HG02623 (cell line): ENCODE results near the gene CADM4.
"Not testable (repeated sequence)": the region's sequence is repeated elsewhere in the genome, so short reads cannot be mapped to it uniquely, and the experiment has no call there.

Experiments used
- ATAC-seq: cut with Tn5 transposase; IDR thresholded peaks from one replicate; pipeline ENCODE4 v1.9.1; 2021; ENCODE audit warnings: moderate library complexity; ENCODE audit not compliant: unreplicated experiment

CADM4 gene, protein sequence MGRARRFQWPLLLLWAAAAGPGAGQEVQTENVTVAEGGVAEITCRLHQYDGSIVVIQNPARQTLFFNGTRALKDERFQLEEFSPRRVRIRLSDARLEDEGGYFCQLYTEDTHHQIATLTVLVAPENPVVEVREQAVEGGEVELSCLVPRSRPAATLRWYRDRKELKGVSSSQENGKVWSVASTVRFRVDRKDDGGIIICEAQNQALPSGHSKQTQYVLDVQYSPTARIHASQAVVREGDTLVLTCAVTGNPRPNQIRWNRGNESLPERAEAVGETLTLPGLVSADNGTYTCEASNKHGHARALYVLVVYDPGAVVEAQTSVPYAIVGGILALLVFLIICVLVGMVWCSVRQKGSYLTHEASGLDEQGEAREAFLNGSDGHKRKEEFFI

DNA sequence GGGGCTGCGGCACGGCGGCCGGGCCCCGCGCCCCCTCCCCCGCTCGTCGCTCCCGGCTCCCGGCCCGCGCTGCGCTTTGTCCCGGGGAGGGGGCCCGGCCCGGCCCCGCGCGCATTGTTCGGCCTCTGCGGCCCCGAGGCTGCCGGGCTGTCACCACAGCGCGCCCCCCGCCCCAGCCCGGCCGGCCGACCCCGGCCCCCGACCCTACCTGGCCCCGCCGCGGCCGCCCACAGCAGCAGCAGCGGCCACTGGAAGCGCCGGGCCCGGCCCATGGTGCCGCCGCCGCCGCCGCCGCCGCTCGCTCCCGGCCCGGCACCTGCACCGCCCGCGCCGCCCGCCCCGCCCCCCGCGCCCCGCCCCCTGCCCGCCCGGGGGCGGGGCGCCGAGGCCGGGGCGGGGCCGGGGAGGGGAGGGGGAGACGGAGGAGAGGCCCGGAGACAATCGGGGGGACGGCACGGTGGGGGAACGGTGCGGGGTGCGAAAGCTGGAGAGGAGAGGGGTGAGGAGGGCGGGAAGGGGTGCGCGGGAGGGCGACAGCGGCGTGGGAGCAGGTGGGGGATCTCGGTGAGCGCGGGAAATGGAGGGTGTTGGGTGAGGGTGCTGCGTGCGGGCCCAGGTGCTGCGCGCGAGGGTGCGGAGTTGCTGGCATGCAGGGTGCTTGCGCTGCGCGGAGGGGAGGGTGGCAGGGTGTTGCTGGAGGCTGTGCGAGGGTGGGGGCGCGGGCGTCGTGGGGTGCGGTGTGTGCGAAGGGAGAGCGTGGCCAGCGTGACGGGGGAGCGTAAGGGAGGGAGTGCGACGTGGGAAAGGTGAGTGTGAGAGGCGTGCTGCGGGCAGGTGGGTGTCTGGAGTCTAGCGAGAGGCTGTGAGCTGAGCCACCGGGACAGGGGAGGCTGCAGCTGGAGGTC lies at the start of gene CADM4:
Gene CADM4, minus strand, starts transcription at position 332 of the 905 bp plus-strand sequence. Its CDS starts 60 bp downstream, at position 272.
- no peak for ATAC-seq

DNA sequence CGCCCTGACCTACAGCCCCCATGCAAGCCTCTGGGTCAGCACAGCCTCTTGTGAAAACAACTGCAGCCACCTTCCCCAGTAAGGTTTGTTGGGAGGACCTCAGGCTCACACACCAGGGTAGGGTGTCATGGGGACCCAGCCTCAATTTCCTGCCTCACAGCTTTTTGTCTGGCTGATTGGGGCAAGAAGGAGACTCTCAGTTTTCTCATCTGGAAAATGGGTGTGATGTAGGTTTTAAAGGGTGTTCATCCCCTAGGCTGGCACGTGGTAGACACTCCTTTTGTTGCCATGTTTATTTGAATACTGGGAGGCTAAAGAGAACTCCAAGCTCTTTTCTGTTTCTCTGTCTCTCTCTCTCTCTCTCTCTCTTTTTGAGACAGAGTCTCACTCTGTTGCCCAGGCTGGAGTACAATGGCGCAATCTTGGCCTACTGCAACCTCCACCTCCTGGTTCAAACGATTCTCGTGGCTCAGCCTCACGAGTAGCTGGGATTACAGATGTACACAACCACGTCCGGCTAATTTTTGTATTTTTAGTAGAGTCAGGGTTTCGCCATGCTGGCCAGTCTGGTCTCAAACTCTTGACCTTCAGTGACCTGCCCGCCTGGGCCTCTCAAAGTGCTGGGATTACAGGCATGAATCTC lies 48.5 kb upstream of the CADM4 start:
- no peak for ATAC-seq

DNA sequence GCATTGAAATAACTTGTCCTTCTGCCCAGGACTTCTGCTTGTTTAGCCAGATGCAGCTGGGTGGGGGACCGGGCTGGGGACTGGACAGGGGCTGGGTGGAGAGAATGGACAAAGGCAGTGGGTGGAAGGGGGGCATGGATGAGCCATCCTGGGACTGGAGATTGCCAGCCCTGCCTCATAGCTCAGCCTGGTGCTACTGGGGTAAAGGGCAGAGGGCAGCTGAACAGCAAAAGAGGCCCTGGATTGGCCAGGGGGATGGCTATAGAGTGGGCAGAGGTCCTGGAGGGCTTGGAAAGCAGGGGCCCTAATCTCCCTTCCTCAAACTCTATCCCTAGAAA lies 48.0 kb upstream of the CADM4 start:
- no peak for ATAC-seq

DNA sequence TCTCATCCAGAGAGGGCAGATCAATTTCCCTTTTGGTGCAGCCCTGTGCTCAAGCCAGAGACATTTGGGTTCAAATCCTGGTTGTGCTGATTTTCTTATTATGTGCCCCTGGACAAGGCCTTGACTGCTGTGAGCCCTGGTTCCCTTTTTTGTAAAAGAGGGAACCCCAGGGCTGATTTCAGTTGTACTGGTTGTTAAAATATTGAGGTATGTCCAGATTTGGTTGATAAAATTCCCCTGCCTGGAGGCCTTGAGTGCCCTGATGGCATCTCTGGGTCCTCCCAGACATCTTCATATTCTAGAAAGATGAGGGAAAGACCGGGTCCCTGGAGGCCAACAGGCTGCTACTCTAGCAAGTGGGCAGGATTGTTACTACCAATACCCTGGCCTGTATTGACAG lies 44.7 kb upstream of the CADM4 start:
- no peak for ATAC-seq

DNA sequence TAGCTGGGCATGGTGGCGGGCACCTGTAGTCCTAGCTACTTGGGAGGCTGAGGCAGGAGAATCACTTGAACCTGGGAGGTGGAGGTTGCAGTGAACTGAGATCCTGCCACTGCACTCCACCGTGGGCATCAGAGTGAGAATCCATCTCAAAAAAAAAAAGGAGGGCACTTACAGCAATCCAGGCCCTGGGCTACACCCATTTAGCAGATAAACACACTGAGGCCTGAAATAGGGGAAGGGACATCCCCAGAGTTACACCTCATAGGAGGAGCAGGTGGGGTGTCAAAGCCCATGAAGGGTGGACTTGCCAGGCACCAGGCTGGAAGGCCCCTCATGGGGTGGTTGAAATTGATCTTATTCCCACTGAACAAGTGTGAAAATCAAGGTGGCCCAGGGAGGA lies 44.3 kb upstream of the CADM4 start:
- ATAC-seq: no peak

DNA sequence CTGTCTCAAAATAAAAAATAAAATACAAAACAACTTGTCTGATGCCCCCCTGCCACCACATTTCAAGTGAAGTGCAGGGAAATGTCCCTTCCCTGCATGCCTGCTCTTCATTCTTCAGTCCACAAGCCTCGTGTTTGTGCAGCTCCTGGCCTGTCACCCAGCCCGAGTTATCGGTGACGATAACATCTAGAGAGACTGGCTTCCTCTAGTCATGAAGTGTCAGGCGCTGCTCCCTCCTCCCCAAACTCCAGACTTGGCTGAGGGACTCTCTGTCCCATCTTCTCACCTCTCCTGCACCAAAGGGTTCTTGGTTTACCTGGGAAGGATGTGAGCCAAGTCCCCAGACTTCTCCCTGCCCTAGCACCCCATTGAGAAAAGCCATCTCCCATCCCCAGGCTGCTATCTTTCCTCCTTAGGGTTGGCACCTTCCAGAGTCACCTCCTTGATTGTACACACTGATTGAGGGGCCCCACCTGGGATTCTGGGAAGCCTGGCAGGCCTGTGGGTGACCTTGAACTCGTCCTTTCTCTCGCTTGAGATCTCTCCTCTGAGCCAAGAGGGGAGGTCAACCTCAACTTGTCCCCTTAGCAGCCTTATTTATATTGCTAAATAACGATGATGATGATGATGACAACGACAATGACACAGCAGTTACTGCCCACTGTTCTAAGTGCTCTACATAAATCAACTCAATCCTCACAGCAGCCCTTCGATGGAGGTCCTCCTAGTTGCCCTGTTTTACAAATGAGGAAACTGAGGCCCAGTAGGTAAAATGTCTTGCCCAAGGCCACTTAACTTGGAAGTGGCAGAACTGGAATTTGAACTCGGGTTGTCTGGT lies 43.4 kb upstream of the CADM4 start:
- no peak for ATAC-seq

DNA sequence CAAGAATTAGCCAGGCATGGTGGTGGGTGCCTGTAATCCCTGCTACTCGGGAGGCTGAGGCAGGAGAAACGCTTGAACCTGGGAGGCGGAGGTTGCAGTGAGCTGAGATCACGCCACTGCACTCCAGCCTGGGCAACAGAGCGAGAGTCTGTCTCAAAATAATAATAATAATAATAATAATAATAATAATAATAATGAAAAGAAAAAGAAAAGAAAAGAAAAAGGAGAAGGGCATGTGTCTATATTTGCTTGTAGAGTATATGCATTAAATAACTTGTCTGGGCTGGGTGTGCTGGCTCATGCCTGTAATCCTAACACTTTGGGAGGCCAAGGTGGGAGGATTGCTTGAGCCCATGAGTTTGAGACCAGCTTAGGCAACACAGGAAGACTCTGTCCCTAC lies 42.6 kb upstream of the CADM4 start:
- ATAC-seq: not testable (repeated sequence)

DNA sequence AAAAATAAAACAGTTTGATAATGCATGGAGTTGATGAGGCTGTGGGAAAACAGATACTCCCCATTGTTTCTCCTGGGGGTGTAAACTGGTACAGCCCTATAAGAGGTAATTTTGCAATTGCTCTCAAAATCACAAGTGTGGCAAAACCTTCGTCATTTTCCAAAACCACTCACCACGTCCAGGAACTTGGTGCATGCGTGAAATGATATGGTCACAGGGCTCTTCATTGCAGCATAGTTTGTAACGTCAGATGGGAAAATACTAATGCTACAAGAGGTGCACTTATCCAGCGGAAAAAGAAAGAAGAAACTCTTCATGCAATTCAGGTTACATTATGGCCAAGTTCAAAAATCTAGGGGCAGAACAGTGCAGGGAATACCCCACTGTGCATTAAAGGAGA lies 42.2 kb upstream of the CADM4 start:
- no peak for ATAC-seq

DNA sequence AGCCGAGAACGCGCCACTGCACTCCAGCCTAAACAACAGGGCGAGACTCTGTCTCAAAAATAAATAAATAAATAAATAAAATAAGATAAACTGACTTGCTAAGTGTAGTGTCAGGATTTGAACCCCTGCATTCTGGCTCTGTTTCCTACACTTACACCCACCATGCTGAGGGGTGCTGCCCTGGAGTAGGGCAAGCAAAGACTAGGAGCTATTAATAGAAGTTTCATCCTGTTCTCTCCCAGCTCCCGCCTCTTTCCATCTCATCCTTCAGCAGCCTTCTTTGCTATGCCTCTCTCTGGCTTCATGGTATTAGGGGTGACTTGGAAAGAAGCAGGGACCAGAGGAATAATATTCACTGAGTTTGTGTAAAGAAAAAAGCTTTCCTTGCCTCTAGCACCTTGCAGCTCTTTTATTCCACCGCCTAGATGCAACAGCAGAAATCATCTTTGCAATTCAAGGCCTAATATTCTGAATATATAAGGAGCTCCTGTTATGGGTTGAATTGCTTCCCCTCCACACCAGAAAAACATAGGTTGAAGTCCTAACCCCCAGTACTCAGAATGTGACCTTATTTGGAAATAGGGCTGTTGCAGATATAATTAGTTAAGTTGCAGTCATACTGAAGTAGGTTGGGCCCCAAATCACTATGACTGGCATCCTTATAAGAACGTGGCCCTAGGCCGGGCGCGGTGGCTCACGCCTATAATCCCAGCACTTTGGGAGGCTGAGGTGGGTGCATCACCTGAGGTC lies 39.0 kb upstream of the CADM4 start:
- no peak for ATAC-seq

DNA sequence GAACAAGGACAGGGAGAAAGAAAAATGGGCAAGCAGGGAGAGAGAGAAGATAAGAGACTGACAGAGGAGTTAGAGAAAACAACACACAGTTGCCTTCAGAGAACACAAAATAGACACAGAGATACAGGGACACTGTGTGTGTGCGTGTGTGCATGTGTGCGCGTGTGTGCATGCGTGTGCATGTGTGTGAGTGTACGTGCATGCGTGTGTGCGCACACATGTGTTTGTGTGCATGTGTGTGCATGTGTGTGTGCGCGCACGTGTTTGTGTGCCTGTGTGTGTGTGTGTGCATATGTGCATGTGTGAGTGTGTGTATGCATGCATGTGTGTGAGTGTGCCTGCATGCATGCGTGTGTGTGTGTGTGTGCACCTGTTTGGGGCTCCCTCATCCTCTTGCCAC lies 36.3 kb upstream of the CADM4 start:
- no peak for ATAC-seq

DNA sequence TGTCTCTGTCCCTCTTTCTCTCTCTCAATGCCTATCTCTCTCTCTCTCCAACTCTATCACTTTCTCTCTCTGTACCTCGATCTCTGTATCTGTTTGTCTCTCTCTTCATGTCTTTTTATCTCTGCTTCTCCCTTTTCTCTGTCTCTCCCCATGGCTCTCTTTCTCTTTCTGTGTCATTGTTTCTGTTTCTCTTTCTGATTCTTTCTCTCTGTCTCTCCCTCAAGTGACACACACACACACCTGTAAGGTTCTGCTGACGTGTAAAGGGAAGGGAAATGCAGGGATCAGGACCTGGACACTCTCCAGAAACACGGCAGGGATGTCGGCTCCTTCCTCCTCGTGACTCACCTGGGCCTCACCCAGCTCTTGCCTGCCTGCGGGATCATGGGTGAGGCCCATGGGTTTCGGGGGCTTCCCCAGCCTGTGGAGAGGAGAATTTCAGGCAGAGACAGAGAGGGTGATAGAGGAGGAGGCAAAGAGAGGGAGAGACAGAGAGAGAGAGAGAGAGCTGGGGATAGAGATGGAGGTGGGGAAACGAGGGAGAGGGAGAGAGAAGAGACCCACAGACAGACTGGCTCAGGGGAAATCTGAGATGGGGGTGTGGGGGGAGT lies 35.7 kb upstream of the CADM4 start:
- no peak for ATAC-seq

DNA sequence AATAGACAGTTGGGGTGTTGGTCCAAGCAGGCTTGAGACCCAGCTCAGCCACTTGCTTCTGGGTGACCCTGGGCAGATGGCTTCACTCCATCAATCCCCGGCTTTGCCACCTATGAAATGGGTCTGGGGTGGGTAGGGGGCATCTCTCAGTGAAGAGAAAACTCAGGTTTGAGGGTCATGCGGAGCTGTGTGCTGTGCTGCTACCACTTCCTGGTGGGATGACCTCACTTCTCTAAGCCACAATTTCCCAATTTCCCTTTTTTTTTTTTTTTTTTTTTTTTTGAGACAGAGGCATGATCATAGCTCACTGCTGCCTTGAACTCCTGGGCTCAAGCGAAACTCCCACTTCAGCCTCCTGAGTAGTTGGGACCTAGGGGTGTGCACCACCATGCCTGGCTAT lies 34.9 kb upstream of the CADM4 start:
- ATAC-seq: no peak

DNA sequence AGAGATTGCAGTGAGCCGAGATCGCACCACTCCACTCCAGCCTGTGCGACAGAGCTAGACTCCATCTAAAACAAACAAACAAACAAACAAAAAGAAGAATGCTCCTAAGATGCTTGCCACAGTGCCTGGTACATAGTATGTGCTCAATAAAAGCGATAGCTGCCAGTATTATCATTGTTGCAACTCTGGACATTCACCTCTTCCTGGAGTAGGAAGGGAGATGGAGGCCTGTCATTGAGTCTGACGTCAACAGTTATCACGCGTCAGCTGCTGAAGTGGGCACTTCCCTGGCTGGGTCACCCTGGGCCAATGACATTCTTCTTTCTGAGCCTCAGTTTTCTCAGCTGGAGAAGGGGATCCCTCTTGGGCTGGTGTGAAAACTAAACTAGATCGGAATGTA lies 34.5 kb upstream of the CADM4 start:
- no peak for ATAC-seq

DNA sequence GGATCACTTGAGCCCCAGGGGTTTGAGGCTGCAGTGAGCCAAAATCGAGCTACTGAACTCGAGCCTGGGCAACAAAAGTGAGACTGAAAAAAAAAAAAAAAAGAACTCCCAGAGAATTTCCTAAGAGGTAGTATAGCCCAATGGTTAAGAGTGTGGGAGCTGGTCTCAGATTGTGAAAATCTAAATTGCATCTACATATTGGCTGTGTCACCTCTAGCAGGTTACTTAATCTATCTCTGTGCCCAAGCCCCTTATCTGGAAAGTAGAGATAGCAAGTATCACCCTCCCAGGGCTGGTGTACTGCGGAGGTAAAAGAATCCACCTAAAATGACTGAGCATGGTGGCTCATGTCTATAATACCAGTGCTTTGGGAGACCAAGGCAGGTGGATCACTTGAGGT lies 34.0 kb upstream of the CADM4 start:
- ATAC-seq: no peak

DNA sequence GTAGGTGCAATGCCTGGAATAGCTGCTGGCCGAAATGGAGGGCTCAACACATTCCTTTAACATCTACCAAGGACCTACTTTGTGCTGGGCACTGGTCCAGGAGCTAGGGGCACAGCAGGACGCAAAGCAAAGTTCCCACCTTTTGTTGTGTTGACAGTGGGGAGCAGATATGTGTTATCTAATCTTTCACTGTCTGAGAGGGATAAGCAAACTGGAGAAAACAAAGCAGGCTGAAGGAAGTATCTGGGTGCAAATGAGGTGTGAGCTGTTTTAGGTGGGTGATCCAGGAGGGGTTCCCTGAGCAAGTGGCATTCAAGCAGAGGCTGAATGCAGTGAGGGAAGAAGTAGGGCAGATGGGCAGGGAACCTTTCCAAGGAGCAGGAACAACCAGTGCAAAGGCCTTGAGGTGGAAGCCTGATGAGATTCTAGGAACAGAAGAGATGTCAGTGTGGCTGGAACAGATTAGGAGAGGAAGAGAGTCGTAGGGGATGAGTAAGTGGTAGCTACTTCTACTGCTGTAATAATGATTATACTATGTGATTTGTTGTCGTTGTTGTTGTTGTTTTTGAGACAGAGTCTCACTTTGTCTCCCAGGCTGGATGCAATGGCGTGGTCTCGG lies 32.5 kb upstream of the CADM4 start:
- ATAC-seq: no peak

DNA sequence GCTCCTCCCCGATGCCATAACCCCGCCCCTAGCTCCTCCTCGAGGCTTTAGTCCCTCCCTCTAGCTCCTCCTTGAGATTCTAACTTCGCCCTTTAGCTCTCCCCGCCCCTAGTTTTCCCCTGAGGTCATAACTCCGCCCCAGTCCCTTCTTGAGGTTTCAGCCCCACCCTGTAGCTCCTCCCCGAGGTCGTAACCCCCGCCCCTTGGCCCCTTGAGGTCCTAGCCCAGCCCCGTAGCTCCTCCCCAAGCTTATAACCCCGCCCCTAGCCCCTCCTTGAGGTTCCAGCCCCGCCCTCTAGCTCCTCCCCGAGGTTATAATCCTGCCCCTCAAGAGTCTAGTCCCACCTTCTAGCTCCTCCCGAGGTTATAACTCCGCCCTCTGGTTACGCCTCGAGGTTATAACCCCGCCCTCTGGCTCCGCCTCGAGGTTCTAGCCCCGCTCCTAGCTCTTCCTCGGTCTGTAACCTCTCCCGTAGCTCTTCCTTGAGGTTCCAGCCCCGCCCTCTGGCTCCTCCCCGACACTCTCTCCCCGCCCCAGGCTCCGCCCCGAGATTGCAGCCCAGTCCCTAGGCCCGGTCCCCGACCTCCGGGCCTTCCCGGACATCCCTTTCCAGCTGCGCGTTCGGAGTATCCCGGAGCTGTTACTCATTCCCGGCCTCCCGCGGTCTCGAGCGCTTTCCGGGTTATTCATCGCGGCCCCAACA lies 28.9 kb upstream of the CADM4 start:
- ATAC-seq: peak; percentile 76

DNA sequence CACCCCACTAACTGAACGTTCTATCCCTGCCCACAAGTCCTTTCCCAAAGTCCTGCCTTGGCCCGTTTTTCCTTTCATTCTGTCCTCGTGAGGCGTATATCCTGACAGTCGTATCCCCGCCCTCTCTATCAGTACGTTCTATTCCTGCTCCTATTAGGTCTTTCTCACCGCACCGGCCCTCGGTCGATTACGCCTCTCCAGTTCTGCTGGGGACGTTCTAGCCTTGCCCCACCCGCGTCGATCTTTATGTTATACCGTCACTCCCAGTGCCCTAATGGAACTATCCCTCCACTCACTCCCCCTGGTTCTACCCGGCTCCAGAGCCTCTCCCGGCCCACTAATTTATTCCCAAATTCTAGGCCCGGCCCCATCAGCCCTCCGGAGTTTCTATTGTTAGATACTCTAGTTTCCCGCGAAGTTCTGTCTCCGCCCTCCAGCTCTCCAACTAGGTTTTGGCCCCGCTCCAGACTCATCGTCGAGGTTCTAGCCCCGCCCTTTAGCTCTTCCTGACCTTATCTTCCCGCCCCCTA lies 28.3 kb upstream of the CADM4 start:
- ATAC-seq: no peak

DNA sequence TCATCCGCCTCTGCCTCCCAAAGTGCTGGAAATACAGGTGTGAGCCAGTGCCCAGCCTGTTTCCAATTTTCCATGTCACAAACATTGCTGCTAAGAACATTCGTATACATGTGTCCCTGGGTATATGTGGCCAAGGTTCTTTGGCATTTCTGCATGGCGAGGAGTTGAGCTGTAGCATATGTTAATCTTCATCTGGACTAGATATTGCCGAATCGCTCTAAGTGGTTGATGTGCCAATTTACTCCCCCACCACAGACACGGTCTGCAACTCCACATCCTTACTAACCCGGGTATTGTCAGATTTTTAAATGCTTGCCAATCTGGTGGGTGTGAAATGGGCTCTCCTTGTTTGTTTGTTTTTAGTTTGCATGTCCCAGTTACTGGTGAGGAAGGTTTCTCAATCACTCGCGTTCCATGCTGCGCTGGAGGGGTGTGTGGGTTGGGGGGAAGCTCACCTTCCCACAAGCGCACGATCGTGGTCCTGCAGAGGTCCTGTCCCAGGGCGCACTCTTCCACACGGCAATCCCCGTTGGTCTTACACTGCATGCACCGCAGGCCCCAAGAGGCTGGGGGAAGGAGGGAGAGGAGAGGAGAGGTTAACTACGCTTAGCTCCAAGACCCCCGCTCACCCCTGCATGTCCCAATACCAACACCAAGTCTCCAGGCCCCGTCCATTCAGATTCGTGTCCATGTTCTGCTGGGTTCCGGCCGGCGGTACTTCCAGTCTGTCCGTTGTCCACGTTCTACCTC lies 27.7 kb upstream of the CADM4 start:
- no peak for ATAC-seq
